ENCODE data around the gene SH3GL3.

SH3GL3 gene

DNA sequence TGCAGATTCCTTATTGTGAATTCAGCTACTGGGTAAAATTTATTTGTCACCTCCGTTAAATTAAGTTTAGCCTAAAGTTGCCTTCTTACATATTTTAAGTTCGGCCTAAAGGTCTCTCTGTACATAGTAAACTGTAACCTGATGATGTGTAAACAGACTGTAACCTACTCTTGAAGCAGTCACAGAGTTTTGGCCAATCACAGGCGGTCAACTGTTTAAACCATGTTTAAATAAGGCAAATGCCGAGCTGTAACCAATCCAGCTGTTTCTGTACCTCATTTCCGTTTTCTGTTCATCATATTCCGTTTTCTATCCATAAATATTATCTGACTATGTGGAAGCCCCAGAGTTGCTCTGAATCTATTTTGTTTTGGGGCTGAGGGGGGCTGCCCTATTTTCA, 204.4 kb downstream of the SH3GL3 start:
- in situ Hi-C loops (cut with MboI; ENCODE audit: low sequenced_read_pairs), result no loop called here
- DNase-seq (ENCODE audit: low spot score in 2 of 2), result no peak
- H3K36me3 ChIP-seq (replicated peaks), result no peaks in the 10 kb centered on the region
- H3K4me1 ChIP-seq, result no peaks in the 10 kb centered on the region
- peaks cover 3% of the 10 kb centered on the region for H3K9me3 ChIP-seq
- H3K4me3 ChIP-seq, result no peak overlapping the region
- peaks cover 19% of the 10 kb centered on the region for H3K27me3 ChIP-seq (ENCODE audit: low read depth)

- Histone ChIP-seq H3K4me3 (no peak overlapping the region), H3K27me3 (ENCODE audit: low read depth) (peaks cover 19% of the 10 kb centered on the region), H3K36me3 (replicated peaks) (no peaks in the 10 kb centered on the region), H3K9me3 (peaks cover 3% of the 10 kb centered on the region), H3K4me1 (no peaks in the 10 kb centered on the region)
- DNase-seq (ENCODE audit: low spot score in 2 of 2), result no peak
- in situ Hi-C loops (cut with MboI; ENCODE audit: low sequenced_read_pairs), result no loop called here
Measured at GRCh38 chr15:83652626-83653204, 205.6 kb downstream of the SH3GL3 start.

DNA sequence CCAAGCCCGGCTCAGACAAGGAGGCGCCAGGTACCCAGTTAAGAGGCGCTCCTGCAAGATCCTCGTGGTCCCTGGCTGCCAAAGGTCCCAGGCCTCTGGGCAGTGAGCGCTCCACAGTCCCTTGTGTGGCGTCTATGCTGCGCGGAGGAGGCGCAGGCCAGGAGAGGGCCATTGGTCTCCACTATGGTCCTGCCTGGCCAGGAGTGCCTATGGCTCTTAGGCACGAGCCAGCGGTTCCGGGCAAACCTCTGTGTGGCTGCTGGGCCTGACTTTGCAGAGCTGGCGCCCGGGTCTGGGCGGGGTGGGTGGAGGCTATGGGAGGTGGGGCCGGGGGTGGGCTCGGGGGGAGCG, 206.1 kb downstream of the SH3GL3 start:
- Histone ChIP-seq H3K27me3 (ENCODE audit: low read depth) (peaks cover 19% of the 10 kb centered on the region), H3K4me1 (no peaks in the 10 kb centered on the region), H3K36me3 (replicated peaks) (no peaks in the 10 kb centered on the region), H3K4me3 (no peak overlapping the region), H3K9me3 (peaks cover 3% of the 10 kb centered on the region)
- DNase-seq (ENCODE audit: low spot score in 2 of 2), result no peak
- in situ Hi-C loops (cut with MboI; ENCODE audit: low sequenced_read_pairs), result no loop called here

- no peak within 1 kb of the TSS for H3K4me3 ChIP-seq
- in situ Hi-C loops (cut with MboI; ENCODE audit: low sequenced_read_pairs), result no loop called here
- DNase-seq (ENCODE audit: low spot score in 2 of 2), result no peak
- no peaks in the 10 kb centered on the region for H3K4me1 ChIP-seq
- no peaks in the 10 kb centered on the region for H3K36me3 ChIP-seq (replicated peaks)
- peaks cover 19% of the 10 kb centered on the region for H3K27me3 ChIP-seq (ENCODE audit: low read depth)
- H3K9me3 ChIP-seq, result peaks cover 3% of the 10 kb centered on the region
Measured at GRCh38 chr15:83653639-83654378, 206.7 kb downstream of the SH3GL3 start, which contains the start of gene ADAMTSL3. Gene ADAMTSL3 (plus strand): TSS chr15:83654123. CDS start chr15:83655762, 1,639 bp downstream.

DNA sequence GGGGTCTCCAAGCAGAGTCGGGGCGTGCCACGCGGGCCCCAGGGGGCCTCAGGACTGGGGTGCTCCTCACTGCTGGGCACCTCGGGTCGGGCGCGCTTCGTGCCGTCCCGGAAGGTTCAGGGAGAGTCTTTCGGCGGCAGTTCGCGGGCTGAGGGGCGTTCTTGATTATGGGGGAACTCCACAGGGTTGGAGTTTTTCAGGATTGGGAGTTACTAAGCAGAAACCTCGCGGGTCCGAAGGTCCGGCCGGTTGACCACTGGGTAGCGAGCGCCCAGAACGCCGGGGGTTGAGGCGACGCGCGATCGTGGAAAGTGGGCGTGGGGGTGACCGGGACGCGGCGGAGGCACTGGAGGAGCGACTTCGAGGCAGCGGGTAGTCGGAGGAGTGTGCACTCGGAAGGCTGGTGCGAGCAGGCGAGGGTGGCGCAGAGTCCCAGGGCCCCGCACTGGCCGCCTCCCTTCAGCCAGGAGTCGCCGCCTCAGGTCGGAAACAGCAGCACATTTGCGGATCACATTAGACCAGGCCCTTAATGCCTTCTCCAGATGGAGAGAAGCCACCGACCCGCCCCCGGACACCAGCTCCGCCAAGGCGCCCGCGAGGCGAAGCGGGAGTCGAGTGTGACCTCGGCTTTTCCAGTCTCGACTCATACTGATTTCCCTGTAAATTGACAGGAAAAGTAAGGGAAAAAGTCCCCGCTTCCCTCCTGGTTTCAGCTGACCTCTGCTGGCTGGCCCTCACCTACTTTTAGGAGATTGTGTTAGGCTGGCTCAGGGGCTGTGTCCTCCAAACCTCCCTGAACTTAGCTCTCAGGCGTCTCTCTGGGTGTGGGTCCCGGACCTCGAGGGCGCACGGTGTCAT, 207.5 kb downstream of the SH3GL3 start:
- Histone ChIP-seq H3K27me3 (ENCODE audit: low read depth) (peaks cover 19% of the 10 kb centered on the region), H3K4me3 (no peak overlapping the region), H3K36me3 (replicated peaks) (no peaks in the 10 kb centered on the region), H3K4me1 (no peaks in the 10 kb centered on the region), H3K9me3 (peaks cover 3% of the 10 kb centered on the region)
- DNase-seq (ENCODE audit: low spot score in 2 of 2), result no peak
- in situ Hi-C loops (cut with MboI; ENCODE audit: low sequenced_read_pairs), result no loop called here

DNA sequence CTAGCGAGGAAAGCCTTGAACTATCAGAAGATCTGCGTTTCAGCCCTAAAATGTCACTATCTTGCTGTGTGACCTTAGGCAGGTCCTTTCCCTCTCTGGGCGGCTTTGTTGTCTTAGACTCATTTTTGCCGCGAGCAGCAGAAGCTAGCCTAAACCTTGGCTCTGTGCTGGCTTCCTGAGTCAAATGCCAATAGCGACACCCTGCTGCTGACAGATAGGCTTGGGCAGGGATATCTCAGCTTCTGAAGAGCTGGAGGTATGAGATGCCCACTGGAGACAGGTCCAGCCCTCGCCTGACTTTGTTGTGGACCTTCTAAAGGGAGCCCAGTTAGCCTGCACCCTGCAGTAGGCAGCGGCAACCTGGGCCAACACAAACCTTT, 208.1 kb downstream of the SH3GL3 start:
- Histone ChIP-seq H3K36me3 (replicated peaks) (no peaks in the 10 kb centered on the region), H3K27me3 (ENCODE audit: low read depth) (peaks cover 19% of the 10 kb centered on the region), H3K4me3 (no peak overlapping the region), H3K4me1 (no peaks in the 10 kb centered on the region), H3K9me3 (peaks cover 3% of the 10 kb centered on the region)
- in situ Hi-C loops (cut with MboI; ENCODE audit: low sequenced_read_pairs), result no loop called here
- DNase-seq (ENCODE audit: low spot score in 2 of 2), result no peak

- Histone ChIP-seq H3K27me3 (ENCODE audit: low read depth) (peaks cover 16% of the 10 kb centered on the region), H3K36me3 (replicated peaks) (no peaks in the 10 kb centered on the region), H3K4me1 (no peaks in the 10 kb centered on the region), H3K9me3 (peaks cover 3% of the 10 kb centered on the region), H3K4me3 (no peak overlapping the region)
- in situ Hi-C loops (cut with MboI; ENCODE audit: low sequenced_read_pairs), result no loop called here
- no peak for DNase-seq (ENCODE audit: low spot score in 2 of 2)
Measured at GRCh38 chr15:83656192-83656591, 209.1 kb downstream of the SH3GL3 start.

DNA sequence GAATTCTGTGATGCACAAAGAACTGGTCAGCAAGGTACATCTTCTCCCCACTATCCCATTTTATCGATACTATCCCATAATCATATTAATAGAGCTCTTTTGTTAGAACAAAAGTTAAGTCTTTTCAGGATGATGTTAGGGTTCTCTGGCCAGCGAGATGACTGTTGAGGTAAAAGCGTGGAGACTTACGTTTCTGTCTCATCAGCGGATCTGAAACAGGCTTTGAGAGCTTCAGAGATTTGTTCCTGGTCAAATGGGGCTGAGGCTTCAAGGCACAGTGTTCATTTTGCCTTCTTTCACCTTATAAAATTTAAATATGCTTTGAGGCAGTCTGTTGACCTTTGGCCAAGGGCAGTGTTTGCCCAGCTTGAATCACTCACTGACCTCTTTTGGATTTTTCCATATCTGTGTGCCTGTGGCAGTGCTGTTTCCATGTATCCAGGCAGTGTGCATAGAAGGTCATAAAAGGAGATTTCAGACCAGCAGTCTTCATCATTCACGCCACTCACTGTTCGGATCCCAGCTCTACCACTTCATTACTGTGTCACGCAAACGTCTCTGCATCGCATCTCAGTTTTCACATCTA, 209.9 kb downstream of the SH3GL3 start:
- H3K4me3 ChIP-seq, result no peak overlapping the region
- in situ Hi-C loops (cut with MboI; ENCODE audit: low sequenced_read_pairs), result no loop called here
- H3K36me3 ChIP-seq (replicated peaks), result no peaks in the 10 kb centered on the region
- no peaks in the 10 kb centered on the region for H3K4me1 ChIP-seq
- H3K9me3 ChIP-seq, result peaks cover 3% of the 10 kb centered on the region; the same call in 1 of the 2 replicates
- no peak for DNase-seq (ENCODE audit: low spot score in 2 of 2)
- H3K27me3 ChIP-seq (ENCODE audit: low read depth), result peaks cover 11% of the 10 kb centered on the region

- Histone ChIP-seq H3K36me3 (replicated peaks) (no peaks in the 10 kb centered on the region), H3K27me3 (ENCODE audit: low read depth) (peaks cover 7% of the 10 kb centered on the region), H3K4me3 (no peak overlapping the region), H3K4me1 (no peaks in the 10 kb centered on the region), H3K9me3 (peaks cover under 1% of the 10 kb centered on the region; the same call in 1 of the 2 replicates)
- peak in 1 of 2 experiments; percentile 36 for DNase-seq (ENCODE audit: low spot score in 2 of 2)
- in situ Hi-C loops (cut with MboI; ENCODE audit: low sequenced_read_pairs), result no loop called here
Measured at GRCh38 chr15:83657549-83657948, 210.4 kb downstream of the SH3GL3 start.

DNA sequence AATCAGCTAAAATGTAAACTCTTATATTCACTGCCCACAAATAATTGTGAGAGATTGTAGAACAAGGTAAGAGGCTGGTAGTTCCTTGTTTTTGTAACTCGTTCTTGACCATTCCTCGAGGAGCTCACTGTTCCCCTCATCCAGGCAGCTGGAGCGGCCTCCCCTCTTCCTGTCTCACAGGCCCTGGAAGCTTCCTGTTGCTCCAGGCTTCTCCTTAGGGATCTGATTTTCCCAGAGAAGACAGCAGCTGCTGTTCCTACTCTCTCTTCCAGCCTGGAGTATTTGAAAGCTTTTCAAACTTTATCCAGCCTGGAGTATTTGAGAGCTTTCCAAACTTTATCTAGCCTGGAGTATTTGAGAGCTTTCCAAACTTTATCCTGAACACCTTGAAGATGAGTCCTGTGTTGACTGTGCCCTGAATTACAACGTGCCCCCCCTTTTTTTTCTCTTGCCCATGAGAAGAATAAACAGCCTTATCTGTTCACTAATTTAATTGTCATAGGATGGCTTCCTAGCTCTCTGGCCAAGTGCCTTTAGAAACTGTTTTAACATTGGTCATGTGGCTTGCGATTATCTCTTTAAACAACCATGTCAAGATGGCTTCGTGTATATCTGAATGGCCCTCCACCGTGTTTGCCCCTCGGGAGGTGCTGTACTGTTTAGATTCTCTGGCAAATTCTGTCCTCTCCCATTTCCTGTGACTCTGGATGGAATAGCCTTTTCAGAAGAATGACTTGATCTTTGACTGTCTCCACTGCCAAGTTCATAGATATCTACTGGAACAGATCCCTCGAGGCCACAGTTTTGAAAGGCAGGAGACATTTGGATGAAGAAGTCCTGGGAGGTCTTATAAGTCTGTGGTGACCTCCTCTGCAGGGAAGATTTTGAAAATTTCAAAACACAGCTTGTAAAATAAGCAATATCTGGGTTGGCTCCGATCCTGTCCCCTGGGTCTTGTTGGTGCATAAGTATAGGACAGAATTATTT, 211.6 kb downstream of the SH3GL3 start:
- Histone ChIP-seq H3K4me1 (no peaks in the 10 kb centered on the region), H3K4me3 (no peak overlapping the region), H3K36me3 (replicated peaks) (no peaks in the 10 kb centered on the region), H3K27me3 (ENCODE audit: low read depth) (no peaks in the 10 kb centered on the region; the same call in 1 of the 2 replicates), H3K9me3 (no peaks in the 10 kb centered on the region)
- no peak for DNase-seq (ENCODE audit: low spot score in 2 of 2)
- in situ Hi-C loops (cut with MboI; ENCODE audit: low sequenced_read_pairs), result no loop called here

DNA sequence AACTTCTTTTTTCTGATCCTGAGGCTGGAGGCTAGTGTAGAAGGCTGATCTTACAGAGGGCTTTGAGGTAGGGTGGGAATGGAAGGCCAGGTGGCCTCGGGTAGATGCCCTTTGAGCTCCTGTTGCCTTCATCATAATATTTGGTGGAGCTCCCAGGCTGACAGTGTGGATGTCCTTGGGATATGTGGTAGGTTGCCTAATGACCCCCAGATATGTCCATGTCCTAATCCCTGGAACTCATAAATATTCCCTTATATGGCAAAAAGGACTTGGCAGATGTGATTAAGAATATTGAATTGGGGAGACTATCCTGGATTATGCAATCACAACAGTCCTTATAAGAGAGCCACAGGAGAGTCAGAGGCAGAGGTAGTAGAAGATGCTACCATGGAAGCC, 212.3 kb downstream of the SH3GL3 start:
- in situ Hi-C loops (cut with MboI; ENCODE audit: low sequenced_read_pairs), result no loop called here
- Histone ChIP-seq H3K27me3 (ENCODE audit: low read depth) (no peaks in the 10 kb centered on the region; the same call in 1 of the 2 replicates), H3K4me3 (no peak overlapping the region), H3K36me3 (replicated peaks) (no peaks in the 10 kb centered on the region), H3K4me1 (no peaks in the 10 kb centered on the region), H3K9me3 (no peaks in the 10 kb centered on the region)
- DNase-seq (ENCODE audit: low spot score in 2 of 2), result no peak

DNA sequence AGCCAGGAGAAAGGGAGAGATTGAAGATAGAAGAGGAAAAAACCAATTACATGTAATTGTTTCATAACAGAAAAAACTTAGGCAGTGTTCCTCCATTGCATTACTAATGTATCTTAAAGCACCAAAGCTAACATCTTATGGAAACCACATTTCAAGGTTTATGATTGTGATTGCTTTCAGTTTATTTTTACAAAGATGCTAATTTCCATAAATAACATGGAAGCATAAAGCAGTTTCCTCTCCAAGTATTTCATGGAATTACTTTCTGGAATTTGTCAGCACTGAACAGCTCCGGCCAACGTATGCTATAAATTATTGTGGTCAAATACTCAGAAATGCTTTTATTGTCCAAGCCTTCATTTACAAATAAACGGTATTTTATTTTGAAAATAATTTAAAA, 218.3 kb downstream of the SH3GL3 start:
- in situ Hi-C loops (cut with MboI; ENCODE audit: low sequenced_read_pairs), result no loop called here
- DNase-seq (ENCODE audit: low spot score in 2 of 2), result no peak
- Histone ChIP-seq H3K27me3 (ENCODE audit: low read depth) (no peaks in the 10 kb centered on the region), H3K4me1 (no peaks in the 10 kb centered on the region), H3K36me3 (replicated peaks) (no peaks in the 10 kb centered on the region), H3K4me3 (no peak overlapping the region), H3K9me3 (no peaks in the 10 kb centered on the region)

Data from HAP-1 (cell line).